SK-N-MC (cell line): ENCODE data around the gene SPRYD3.
A peak's percentile ranks its signal among the peaks of the same experiment; 100 is the strongest.
"Not testable (repeated sequence)": the region's sequence is repeated elsewhere in the genome, so short reads cannot be mapped to it uniquely, and the experiment has no call there.

Experiments
- DNase-seq: peaks from one replicate; pipeline ENCODE4 v3.0.0-alpha.2; 2011; ENCODE audit warnings: low read depth, low spot score
- H3K27ac ChIP-seq: fragments of 200-600 bp; sonication (generic); 2 replicates; pipeline ENCODE4 v1.5.1; 2016; ENCODE audit warnings: mixed run types
- H3K36me3 ChIP-seq: fragments of 200-600 bp; sonication (generic); 2 replicates; pipeline ENCODE4 v1.6.1; 2017; ENCODE audit warnings: antibody characterized with exemption, low read length, mixed read lengths; ENCODE audit not compliant: insufficient read depth
- H3K4me3 ChIP-seq: fragments of 200-600 bp; sonication (generic); 2 replicates; pipeline ENCODE4 v1.5.1; 2016
- H3K9ac ChIP-seq: fragments of 200-600 bp; sonication (generic); 2 replicates; pipeline ENCODE4 v1.8.0; 2017; ENCODE audit warnings: mixed run types, mixed read lengths; ENCODE audit not compliant: insufficient read length
- H3K9me3 ChIP-seq: fragments of 200-600 bp; sonication (generic); 2 replicates; pipeline ENCODE4 v1.6.1; 2017; ENCODE audit warnings: low read depth, mild to moderate bottlenecking, antibody characterized with exemption, low read length, moderate library complexity, mixed read lengths
- EZH2 ChIP-seq: fragments of 200-600 bp; sonication (generic); IDR thresholded peaks from one replicate; pipeline ENCODE4 v1.6.1; 2017; ENCODE audit warnings: antibody characterized with exemption
- FOXP2 ChIP-seq: optimal IDR thresholded peaks from 2 replicates; pipeline ENCODE3; 2011; ENCODE audit warnings: mild to moderate bottlenecking, moderate library complexity; ENCODE audit not compliant: insufficient read depth; ENCODE audit errors: extremely low read length, control extremely low read depth
- POLR2AphosphoS5 ChIP-seq: IDR thresholded peaks from 2 replicates; pipeline ENCODE4 v1.6.1; 2012; ENCODE audit warnings: mild to moderate bottlenecking, low read depth, low read length, borderline replicate concordance

The SPRYD3 gene

GRCh38 chr12:53034459-53034858 is 44.7 kb downstream of the SPRYD3 start:
- Histone ChIP-seq H3K4me3 (no peak overlapping the region), H3K27ac (peak overlapping the region; percentile 50; the same call in 1 of the 2 replicates), H3K36me3 (peaks cover 89% of the 10 kb centered on the region), H3K9me3 (no peaks in the 10 kb centered on the region), H3K9ac (no peak overlapping the region)
- TF ChIP-seq POLR2AphosphoS5 (no peak), FOXP2 (no peak), EZH2 (no peak)
- no peak for DNase-seq

DNA sequence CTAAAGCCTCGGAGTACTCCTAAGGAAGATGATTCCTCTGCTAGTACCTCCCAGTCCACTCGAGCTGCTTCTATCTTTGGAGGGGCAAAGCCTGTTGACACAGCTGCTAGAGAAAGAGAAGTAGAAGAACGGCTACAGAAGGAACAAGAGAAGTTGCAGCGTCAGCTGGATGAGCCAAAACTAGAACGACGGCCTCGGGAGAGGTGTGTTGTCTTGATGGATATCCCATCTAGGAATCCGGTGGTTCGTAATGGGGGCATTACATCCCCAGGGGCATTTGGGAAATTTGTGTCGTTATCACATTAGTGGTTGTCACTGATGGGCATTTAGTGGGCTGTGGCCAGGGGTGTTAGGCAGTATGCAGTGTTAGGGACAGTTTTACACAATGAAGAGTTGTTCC is 45.4 kb downstream of the SPRYD3 start:
- 0 out of 2 replicates have a peak overlapping the region, but pooled peaks have one; percentile 50 for H3K27ac ChIP-seq
- peaks cover 88% of the 10 kb centered on the region for H3K36me3 ChIP-seq
- not testable (repeated sequence) for H3K4me3 ChIP-seq, H3K9me3 ChIP-seq, H3K9ac ChIP-seq, DNase-seq

GRCh38 chr12:53031616-53032015 is 47.6 kb downstream of the SPRYD3 start:
- no peaks in the 10 kb centered on the region for H3K9me3 ChIP-seq
- peaks cover 87% of the 10 kb centered on the region for H3K36me3 ChIP-seq
- H3K27ac ChIP-seq = no peak overlapping the region
- no peak for TF ChIP-seq FOXP2
- no peak for TF ChIP-seq POLR2AphosphoS5
- TF ChIP-seq EZH2 = no peak
- H3K9ac ChIP-seq = no peak overlapping the region
- no peak overlapping the region for H3K4me3 ChIP-seq
- DNase-seq = no peak

- not testable (repeated sequence) for H3K9me3 ChIP-seq, DNase-seq, H3K4me3 ChIP-seq, H3K9ac ChIP-seq, H3K27ac ChIP-seq
- peaks cover 89% of the 10 kb centered on the region for H3K36me3 ChIP-seq
Measured at GRCh38 chr12:53027014-53027413, 52.2 kb downstream of the SPRYD3 start.

DNA sequence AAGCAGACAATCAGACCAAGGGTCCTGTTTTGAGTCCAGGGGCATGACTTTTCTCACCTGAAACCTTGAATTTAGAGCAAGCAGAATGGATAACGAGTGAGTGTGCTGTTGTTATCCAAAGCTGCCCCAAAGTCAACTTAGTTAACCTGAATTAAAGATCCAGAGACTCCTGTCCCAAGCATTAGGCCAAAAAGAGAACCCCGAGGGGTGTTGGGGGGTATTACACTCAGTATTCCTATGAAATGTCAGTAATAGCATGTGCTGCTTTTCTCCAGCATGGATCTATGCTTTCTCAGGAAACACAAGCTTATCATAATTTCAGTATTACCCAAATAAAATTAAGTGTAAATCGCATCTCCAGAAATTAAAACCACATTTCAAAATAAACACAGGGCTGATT is 53.9 kb downstream of the SPRYD3 start:
- Histone ChIP-seq H3K9ac (no peak overlapping the region), H3K4me3 (no peak overlapping the region), H3K9me3 (no peaks in the 10 kb centered on the region), H3K36me3 (peaks cover 90% of the 10 kb centered on the region), H3K27ac (peak overlapping the region; percentile 17; the same call in 1 of the 2 replicates)
- TF ChIP-seq FOXP2 = no peak
- no peak for TF ChIP-seq EZH2
- TF ChIP-seq POLR2AphosphoS5 = no peak
- no peak for DNase-seq

DNA sequence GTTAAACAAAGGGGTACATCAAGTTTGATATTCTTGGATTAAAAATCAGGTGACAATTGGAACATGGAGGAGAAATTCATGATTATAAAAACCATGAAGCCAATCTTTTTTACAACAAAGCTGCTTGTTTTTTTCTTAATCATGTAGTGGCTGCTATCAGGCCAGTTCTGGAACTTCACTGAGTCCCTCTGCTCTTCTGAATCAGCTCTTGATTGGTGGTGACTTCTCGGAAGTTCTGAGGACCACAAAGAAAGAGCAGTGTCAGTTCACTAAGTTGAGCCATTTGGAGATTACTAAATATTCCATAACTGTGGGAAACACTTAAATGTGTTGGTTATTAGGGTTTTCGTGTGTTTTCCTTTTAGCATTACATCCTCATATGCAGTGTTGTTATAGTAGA is 64.5 kb downstream of the SPRYD3 start:
- H3K27ac ChIP-seq = peak overlapping the region; percentile 75
- H3K9me3 ChIP-seq = no peaks in the 10 kb centered on the region
- peaks cover 90% of the 10 kb centered on the region for H3K36me3 ChIP-seq
- H3K9ac ChIP-seq = peak overlapping the region; percentile 30
- no peak for TF ChIP-seq FOXP2
- TF ChIP-seq EZH2 = no peak
- no peak for TF ChIP-seq POLR2AphosphoS5
- no peak overlapping the region for H3K4me3 ChIP-seq
- DNase-seq = no peak
